ENCODE measurements around the gene CEBPB. TPM values are rescaled to one million over a fixed set of nuclear protein-coding genes. Genes with fewer than 3 reads are reported as not detected.

The CEBPB gene
- total RNA-seq, 2 donors from 2014 or later = 47.7 to 104 TPM

- ATAC-seq = no peak
- Histone ChIP-seq H3K36me3 (replicated peaks in 1 of 2; ENCODE audit: insufficient read depth in 1 of 2, low read depth in 2 of 2) (no peaks in the 10 kb centered on the region), H3K4me3 (no peak overlapping the region), H3K27me3 (no peaks in the 10 kb centered on the region), H3K4me1 (peaks cover 42% of the 10 kb centered on the region), H3K27ac (peak overlapping the region in 1 of 4 donors; percentile 13), H3K9me3 (no peaks in the 10 kb centered on the region)
- 88 to 92% methylated on average over 7 to 9 of the region's 9 CpGs for WGBS, 2 donors
- no peak for DNase-seq
- intact Hi-C loops (cut with DNase I) = no loop called here
- no peak for TF ChIP-seq CTCF (IDR thresholded peaks at IDR 0.05)
These were observed 23.8 kb downstream of the CEBPB start for GRCh38 chr20:50214226-50215024.

GRCh38 chr20:50215101-50215690 lies 24.6 kb downstream of the CEBPB start:
- Histone ChIP-seq H3K9me3 (no peaks in the 10 kb centered on the region), H3K27ac (peak overlapping the region in 1 of 4 donors; percentile 13), H3K4me3 (no peak overlapping the region), H3K4me1 (peaks cover 37% of the 10 kb centered on the region), H3K36me3 (replicated peaks in 1 of 2; ENCODE audit: insufficient read depth in 1 of 2, low read depth in 2 of 2) (no peaks in the 10 kb centered on the region), H3K27me3 (no peaks in the 10 kb centered on the region)
- DNase-seq (no peak), ATAC-seq (no peak)
- WGBS, 2 donors = 59 to 64% methylated on average over 8 of the region's 8 CpGs
- intact Hi-C loops (cut with DNase I) = no loop called here
- no peak for TF ChIP-seq CTCF (IDR thresholded peaks at IDR 0.05)
- no peak for TF ChIP-seq POLR2A (IDR thresholded peaks at IDR 0.05)

GRCh38 chr20:50215926-50216325 lies 25.3 kb downstream of the CEBPB start:
- ATAC-seq (no peak), DNase-seq (no peak)
- 64 to 74% methylated on average over 8 of the region's 9 CpGs for WGBS, 2 donors
- Histone ChIP-seq H3K4me3 (no peak overlapping the region), H3K4me1 (peaks cover 33% of the 10 kb centered on the region), H3K27me3 (no peaks in the 10 kb centered on the region), H3K27ac (no peak overlapping the region), H3K9me3 (no peaks in the 10 kb centered on the region), H3K36me3 (replicated peaks in 1 of 2; ENCODE audit: insufficient read depth in 1 of 2, low read depth in 2 of 2) (no peaks in the 10 kb centered on the region)
- no peak for TF ChIP-seq CTCF (IDR thresholded peaks at IDR 0.05)
- no peak for TF ChIP-seq POLR2A (IDR thresholded peaks at IDR 0.05)
- intact Hi-C loops (cut with DNase I) = no loop called here

- peaks cover 27% of the 10 kb centered on the region for H3K4me1 ChIP-seq
- H3K36me3 ChIP-seq (replicated peaks in 1 of 2; ENCODE audit: insufficient read depth in 1 of 2, low read depth in 2 of 2) = no peaks in the 10 kb centered on the region
- DNase-seq (no peak), ATAC-seq (no peak)
- intact Hi-C loops (cut with DNase I) = no loop called here
- peak overlapping the region in 1 of 4 donors; percentile 32 for H3K27ac ChIP-seq
- H3K27me3 ChIP-seq = no peaks in the 10 kb centered on the region
- no peak overlapping the region for H3K4me3 ChIP-seq
- no peak for TF ChIP-seq CTCF (IDR thresholded peaks at IDR 0.05)
- TF ChIP-seq POLR2A (IDR thresholded peaks at IDR 0.05) = no peak
- 54% methylated on average over 4 of the region's 4 CpGs; no CpG with 5 or more reads in 1 of the 2 donors for WGBS, 2 donors
- H3K9me3 ChIP-seq = no peaks in the 10 kb centered on the region
These were observed 26.0 kb downstream of the CEBPB start for GRCh38 chr20:50216543-50217206.

Measured in body of pancreas (tissue), 4 donors.